GM18519 (cell line): Measurements from ENCODE around the gene GJA3.

Experiments used
- ATAC-seq: cut with Tn5 transposase; IDR thresholded peaks from one replicate; pipeline ENCODE4 v1.9.1; 2021; ENCODE audit warnings: mild to moderate bottlenecking, moderate library complexity; ENCODE audit not compliant: unreplicated experiment, low FRiP score

Gene GJA3

GRCh38 chr13:20185366-20186056 is 24.7 kb upstream of the GJA3 start:
- ATAC-seq, result no peak

- peak; percentile 58 for ATAC-seq
These were observed 21.5 kb upstream of the GJA3 start for GRCh38 chr13:20182231-20182846.

GRCh38 chr13:20181188-20181587 is 20.3 kb upstream of the GJA3 start:
- no peak for ATAC-seq

DNA sequence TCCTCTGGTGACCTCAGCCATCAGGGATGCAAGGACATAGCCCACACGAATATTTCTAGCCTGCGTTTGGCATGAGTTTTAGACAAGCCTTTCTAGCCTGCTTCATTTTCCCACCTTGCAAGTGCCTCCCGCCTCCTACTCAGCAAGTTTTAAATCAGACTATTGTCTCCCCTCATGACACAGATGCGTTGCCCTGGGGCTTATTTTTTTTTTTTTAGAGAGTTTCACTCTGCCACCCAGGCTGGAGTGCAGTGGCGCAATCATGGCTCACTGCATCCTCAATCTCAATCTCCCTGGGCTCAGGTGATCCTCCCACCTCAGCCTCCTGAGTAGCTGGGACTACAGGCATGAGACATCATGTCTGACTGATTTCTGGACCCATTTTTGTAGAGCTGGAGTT is 17.3 kb upstream of the GJA3 start:
- no peak for ATAC-seq

DNA sequence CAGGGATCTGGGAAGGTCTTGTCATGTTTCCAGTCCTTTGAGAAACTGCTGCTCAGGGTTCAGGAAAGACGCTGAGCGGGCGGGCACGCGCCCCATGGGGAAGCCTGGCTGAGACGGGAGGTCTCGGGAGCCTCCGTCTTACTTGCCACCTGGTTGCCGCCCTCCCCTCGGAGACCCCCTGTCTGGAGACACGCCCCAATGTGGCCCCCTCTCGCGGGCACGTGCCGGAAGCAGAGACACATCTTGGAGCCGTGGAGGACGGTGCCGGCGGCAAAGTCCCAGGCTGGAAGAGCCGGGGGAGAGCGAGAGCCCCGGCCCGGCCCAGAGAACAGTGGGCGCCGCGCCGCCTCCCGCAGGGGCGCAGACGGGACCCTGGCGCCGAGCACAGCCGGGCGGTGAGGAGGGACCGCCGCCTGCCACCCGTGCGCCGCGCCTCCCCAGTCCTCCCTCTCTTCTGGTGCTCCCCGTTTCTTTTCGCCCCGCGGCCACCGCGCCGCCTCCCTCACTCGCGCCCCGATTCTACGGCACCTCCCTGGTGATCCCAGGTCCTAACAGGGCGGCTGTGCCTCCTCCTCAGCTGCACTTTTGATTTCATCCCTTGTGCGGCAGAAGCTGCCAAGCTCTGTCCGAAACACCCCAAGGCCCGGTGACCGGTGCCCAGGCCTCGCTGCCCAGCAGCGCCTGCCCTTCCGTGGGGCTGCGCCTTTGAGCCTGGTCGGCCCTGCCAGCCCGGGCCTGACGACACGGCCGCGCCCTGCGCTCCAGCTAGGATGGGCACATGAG is 16.4 kb upstream of the GJA3 start:
- no peak for ATAC-seq

DNA sequence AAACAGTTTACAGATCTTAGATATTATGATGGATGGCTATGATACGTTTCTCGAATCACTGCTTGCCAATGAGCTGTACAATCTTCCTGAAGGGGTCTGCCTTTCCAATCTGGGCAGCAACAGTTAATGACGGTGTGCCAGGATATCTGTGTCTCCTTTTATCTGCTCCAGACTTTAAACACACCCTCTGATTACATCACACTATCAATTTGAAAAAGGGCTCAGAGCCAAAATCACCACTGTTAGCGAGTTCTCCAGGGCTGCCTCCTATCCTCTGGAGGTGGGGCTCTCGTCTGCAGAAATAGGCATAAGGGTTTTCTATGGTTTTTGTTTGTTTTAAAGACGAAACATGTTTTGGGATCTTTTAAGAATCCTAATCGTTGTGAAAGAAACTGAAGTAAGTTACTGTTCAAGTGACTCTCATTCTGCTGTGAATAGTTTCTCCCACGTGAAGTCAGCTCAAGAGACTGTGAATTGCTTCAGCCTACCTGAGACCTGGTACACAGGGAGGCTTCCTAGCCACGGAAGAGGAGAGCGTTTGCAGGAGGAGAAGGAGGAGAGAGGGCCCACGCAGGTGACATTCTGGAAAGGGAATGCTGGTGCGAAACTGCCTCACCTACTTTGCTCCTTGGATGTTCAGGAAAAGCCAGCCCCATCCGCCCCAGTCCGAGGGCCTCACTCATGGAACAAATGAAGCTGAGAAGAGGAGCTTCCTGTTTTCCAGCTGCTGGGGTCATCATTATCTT is 15.2 kb upstream of the GJA3 start:
- ATAC-seq, result no peak

GRCh38 chr13:20175406-20175794 is 14.5 kb upstream of the GJA3 start:
- ATAC-seq, result no peak

DNA sequence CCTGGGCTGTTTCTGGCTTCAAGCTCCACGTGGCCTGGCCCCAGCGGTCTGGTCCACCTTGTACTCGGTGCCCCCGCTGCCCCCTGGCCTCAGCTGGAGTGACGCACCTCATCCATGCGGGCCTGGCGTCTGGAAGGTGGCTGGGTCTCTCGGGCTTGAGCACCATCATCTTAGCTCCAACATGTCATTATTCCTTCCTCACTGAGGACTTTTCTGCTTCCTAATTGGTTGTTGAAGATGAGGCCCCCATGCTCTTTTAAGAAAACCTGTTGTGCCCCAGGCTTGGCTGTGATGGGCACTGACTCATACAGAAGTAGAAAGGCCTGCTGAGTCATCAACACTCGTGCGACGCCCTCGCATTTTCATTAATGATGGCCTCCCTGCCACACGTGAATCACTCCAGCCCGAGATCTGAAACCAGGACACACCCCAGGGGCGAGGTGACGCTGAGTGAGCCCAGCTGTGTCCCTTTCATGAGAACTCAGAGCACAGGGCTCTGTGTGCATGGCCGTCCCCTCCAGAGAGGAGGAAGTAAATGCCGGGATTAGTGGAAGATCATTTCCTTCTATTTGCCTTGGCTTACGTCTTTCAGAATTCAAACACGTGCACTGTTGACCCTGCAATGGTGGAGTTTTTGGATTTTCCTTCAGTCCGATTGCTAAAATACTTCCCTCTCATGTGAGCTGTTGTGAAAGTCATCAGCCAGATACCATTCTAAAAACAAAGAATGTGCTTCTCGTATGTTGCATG is 14.0 kb upstream of the GJA3 start:
- peak; percentile 69 for ATAC-seq

DNA sequence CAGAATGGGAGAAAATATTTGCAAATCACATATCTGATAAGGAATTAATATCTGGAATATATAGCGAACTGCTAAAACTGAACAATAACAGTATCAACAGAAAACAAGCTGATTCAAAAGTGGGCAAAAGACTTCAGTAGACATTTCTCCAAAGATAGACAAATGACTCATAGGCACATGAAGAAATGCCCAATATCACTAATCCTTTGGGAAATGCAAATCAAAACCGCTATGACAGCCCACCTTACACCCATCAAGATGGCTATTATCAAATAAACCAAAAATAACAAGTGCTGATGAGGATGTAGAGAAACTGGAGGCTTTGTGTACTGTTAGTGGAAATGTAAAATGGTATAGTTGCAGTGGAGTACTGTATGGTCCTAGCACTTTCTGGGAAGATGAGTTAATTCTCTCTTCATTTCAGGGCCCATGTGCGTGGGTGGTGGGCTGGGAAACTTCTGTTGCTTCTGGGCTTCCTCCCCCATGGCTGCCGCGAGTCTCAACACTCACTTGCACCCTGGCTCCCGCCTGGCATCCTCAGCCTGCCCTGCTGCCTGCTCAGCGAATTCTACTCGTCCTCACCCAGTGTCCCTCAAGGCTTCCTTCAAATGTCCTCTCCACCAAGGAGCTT is 12.4 kb upstream of the GJA3 start:
- no peak for ATAC-seq

DNA sequence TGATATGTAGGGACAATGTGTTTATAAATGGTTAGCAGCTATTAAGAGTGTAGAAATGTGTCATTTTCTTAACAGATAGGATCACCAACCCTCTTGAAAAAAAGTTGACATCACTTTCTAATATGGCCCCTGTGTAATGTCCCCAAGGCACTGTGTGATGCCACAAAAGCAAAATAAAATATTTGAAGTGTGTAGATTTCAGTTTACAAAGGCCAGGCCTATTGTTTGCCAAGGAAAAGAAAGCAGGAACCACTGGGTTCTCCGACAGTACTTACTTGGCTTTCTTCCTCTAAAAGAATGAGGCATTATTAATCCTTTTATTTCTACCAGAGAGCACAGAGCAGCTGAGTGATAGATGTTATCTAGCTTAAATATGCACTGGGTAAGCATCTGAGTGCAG is 10.5 kb upstream of the GJA3 start:
- ATAC-seq, result no peak

GRCh38 chr13:20170921-20171320 is 10.1 kb upstream of the GJA3 start:
- ATAC-seq, result no peak

- ATAC-seq, result no peak
These were observed 7.5 kb upstream of the GJA3 start for GRCh38 chr13:20168396-20168795.

DNA sequence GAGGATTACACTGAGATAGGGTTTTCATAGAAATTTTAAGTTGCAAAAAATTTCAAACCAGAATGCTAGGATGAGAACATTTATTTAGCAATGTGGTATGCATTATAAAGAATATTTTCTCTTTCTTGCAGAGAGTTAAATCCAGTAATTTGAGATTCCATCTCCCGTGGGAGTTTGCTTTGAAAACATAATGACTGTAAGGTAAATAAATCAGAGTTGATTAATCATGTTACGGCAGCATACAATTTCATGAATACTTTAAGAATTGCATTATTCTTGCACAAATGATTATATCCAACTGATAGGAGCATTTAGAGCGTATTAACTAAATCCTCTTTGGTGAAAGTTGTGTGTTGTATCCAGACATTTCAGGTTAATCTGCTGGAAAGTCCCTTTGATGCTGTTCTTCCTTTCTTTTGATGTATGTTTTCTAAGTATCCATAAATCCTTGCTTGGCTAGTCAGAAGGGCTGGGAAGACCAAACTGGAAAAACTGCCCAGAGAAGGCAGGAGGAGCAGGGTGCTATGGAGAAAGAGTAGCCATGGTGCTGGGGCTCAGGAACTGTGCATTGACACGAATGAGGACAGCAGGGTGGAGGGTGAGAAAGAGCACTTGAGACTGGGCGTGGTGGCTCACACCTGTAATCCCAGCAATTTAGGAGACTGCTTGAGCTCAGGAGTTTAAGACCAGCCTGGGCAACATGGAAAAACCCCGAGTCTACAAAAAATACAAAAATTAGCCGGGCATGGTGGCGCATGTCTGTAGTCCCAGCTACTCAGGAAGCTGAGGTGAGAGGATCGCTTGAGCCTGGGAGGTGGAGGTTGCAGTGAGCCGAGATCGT is 4.8 kb upstream of the GJA3 start:
- ATAC-seq, result no peak

DNA sequence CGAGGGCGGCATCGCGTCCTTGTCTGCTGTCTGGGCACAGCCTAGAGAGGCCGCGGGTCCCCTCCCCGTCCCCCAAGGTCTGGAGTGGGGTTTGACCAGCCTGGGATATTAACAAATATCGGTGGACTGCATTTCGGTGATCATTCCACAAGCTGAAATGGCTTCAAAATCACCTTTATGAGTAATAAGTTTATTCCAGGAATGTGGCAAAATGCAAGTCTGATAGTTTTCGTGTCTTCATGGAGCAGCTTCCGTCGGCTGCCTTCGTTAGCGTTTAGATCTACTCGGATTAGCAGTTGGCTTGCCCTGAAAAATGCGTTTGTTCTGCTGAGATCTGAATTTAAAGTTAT is 1.1 kb upstream of the GJA3 start:
- ATAC-seq, result no peak

DNA sequence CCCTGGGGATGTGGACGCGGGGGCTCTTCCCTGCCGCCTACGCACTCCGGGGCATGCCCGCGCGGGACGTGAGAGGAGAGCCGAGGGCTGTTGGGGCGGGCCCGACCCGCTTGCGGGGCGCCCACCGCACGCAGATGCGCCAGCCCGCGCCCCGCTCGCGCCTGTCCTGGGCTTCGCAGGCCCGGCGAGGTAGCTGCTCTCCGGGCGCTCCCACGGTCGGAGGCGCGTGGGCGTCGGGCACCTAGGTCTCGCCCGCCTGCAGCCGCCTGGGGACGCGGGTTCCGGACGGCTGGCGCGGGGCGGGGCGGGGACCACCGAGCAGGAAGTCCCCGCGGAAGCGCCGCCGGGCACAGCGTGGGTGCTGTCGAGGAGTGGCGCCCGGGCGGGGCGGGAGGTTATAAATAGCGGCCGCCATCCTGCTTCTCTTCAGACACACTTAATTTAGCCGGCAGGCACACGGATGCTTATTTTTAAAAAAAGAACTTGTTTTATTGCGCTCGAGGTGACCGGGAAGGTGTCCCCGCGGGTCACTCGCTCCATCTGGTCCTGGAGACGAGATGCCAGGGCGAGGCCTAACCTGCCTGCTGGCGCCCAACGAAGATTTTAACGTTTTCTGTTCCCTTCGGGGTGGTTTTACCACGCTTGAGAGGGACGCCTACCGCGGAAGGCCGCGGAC is 561 bp upstream of the GJA3 start:
- ATAC-seq, result peak; percentile 35

- ATAC-seq, result no peak
These were observed 1.1 kb downstream of the GJA3 start for GRCh38 chr13:20159646-20160305.

DNA sequence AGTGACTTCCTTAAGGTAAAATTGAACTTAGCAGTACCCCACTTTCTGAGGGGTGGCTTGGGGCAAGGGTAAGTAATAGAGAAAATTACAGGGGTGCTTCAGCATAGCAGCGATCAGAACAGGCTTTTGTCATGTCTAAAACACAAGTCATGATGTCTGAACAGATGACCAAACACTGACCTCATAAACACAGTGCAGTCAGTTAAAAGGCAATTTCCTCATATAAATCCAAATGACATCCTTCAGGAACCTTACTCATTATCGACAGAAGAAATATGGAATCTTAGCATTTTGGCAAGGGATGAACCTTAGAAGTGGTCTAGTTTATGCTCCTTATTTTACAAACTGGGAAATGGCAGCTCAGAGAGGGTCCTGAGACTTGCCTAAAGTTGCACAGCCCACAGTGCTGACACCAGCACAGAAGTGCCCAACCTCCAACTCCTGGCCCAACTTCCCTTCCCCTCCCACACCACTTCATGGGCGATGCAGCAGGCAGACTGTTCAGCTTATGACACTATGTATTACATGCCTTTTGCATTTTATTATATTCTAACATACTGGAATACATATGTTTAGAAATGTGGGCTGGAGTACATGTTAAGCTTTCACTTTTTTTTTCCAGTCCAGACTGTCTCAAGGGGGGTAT is 3.6 kb downstream of the GJA3 start:
- ATAC-seq, result no peak

GRCh38 chr13:20156702-20157101 is 4.2 kb downstream of the GJA3 start:
- no peak for ATAC-seq
